IgD-negative memory B cell (primary cell): ENCODE measurements around the gene DDX31. TPM values are rescaled to one million over a fixed set of nuclear protein-coding genes. Genes with fewer than 3 reads are reported as not detected.
"Not testable (repeated sequence)": the region's sequence is repeated elsewhere in the genome, so short reads cannot be mapped to it uniquely, and the experiment has no call there.

Experiments used
- H3K27ac Mint-ChIP-seq, 3 donors: one replicate each; pipeline ENCODE4 v1.8.0; 2020 to 2022; ENCODE audit warnings: mild to moderate bottlenecking in 3 of 3, mixed read lengths in 3 of 3, moderate library complexity in 1 of 3
- H3K27me3 Mint-ChIP-seq: one replicate; pipeline ENCODE4 v1.8.0; 2021; ENCODE audit warnings: mixed read lengths
- H3K36me3 Mint-ChIP-seq: one replicate; pipeline ENCODE4 v1.8.0; 2020; ENCODE audit warnings: mild to moderate bottlenecking, mixed read lengths
- H3K4me1 Mint-ChIP-seq, 3 donors: one replicate each; pipeline ENCODE4 v1.8.0; 2020 to 2022; ENCODE audit warnings: mixed read lengths in 3 of 3, mild to moderate bottlenecking in 1 of 3
- H3K4me3 Mint-ChIP-seq, 4 donors: one replicate each; pipeline ENCODE4 v1.8.0; 2020 to 2022; ENCODE audit warnings: mild to moderate bottlenecking in 4 of 4, mixed read lengths in 4 of 4, moderate library complexity in 3 of 4
- H3K9me3 Mint-ChIP-seq, 3 donors: one replicate each; pipeline ENCODE4 v1.8.0; 2020 to 2021; ENCODE audit warnings: mixed read lengths in 3 of 3, mild to moderate bottlenecking in 1 of 3
- polyA plus RNA-seq: library from polyadenylated mRNA; unstranded; fragments of 300-500 nt; fragmentation: Illumina TruSeq; gene quantifications from one replicate; pipeline ENCODE4 v1.2.3, GENCODE V29; 2021

Gene DDX31
- polyA plus RNA-seq = 7.6 TPM

GRCh38 chr9:132669698-132670456 lies at the start of gene DDX31:
TSS of gene DDX31 (minus strand) at chr9:132669983. CDS start at chr9:132669934, 49 bp downstream.
- Mint-ChIP-seq H3K4me3 (peak within 1 kb of the TSS; percentile 89 to 97 (median 94)), H3K27me3 (no peaks in the 10 kb centered on the region), H3K36me3 (no peaks in the 10 kb centered on the region), H3K27ac (peak within 1 kb of the TSS; percentile 97 to 98 (median 98)), H3K4me1 (peaks cover 31 to 46% (median 33%) of the 10 kb centered on the region in 3 donors), H3K9me3 (no peaks in the 10 kb centered on the region)

- H3K9me3 Mint-ChIP-seq, H3K27ac Mint-ChIP-seq, H3K4me1 Mint-ChIP-seq, H3K4me3 Mint-ChIP-seq, H3K36me3 Mint-ChIP-seq: not testable (repeated sequence)
- H3K27me3 Mint-ChIP-seq = peaks cover 31% of the 10 kb centered on the region
Observed at GRCh38 chr9:132718381-132718928, 48.7 kb upstream of the DDX31 start.

DNA sequence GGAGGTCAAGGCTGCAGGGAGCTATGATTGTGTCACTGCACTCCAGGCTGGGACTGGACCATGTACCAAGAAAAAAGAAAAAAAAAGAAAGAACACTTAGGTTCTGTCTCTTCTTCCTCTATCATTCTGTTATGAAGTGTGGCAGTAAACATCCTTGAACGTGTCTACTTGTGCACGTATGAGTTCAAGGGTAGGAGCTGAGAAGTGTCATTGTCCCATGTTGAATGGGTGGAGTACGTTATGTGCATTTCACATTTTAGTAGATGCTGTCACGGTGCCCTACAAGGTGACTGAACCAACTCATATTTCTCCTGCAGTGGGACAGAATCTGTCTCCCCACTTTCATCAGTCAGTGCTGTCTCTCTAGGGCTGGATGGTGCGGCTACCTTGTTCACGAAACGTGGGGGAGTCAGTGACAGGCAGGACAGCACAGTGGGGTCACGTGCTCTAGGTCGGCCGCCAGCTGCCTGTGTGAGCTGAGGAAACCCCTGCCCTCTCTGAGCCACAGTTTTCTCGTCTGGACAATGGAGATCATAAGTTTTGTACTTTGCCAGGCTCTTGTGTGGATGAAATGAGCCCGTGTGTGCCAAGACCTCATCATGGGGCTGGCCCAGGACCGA lies 47.7 kb upstream of the DDX31 start:
- H3K27ac Mint-ChIP-seq = no peak overlapping the region
- H3K4me1 Mint-ChIP-seq = no peaks in the 10 kb centered on the region
- no peaks in the 10 kb centered on the region for H3K36me3 Mint-ChIP-seq
- peaks cover 27% of the 10 kb centered on the region for H3K27me3 Mint-ChIP-seq
- peaks cover 0 to 4% (median 0%) of the 10 kb centered on the region in 3 donors for H3K9me3 Mint-ChIP-seq
- H3K4me3 Mint-ChIP-seq = no peak overlapping the region

DNA sequence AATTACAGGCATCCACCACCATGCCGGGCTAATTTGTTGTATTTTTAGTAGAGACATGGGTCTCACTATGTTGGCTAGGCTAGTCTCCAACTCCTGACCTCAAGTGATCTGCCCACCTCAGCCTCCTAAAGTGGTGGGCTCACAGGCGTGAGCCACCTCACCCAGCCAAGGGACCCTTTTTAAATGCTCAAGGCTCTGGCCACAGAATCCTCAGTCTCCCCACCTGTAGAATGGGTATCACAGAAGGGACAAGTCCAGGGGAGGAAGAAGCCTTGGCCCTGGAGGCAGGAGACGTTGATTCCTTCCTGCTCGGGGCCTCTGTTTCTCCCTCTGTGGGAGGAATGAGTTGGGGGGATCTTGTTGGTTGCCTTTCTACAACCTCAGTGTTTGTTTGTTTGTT lies 46.2 kb upstream of the DDX31 start:
- Mint-ChIP-seq H3K27ac (no peak overlapping the region), H3K4me3 (no peak overlapping the region)

DNA sequence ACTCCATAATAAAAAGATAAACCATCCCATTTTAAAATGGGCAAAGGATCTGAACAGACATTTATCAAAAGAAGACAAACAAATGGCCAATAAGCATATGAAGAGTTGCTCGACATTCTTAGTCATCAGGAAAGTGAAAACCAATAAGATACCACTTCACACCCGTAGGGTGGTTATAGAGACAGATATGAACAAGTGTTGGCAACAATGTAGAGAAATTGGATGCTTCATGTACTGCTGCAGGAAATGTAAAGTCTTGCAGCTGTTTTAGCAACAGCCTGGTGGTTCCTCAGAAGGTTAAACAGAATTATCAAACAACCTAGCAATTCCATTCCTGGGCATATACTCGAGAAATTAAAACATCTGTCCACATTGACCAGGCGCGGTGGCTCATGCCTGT lies 43.0 kb upstream of the DDX31 start:
- Mint-ChIP-seq H3K27me3 (peaks cover 9% of the 10 kb centered on the region), H3K9me3 (no peaks in the 10 kb centered on the region), H3K36me3 (no peaks in the 10 kb centered on the region), H3K27ac (no peak overlapping the region), H3K4me3 (no peak overlapping the region), H3K4me1 (no peaks in the 10 kb centered on the region)

More for the DNA sequence above, 46.2 kb upstream of the DDX31 start:
- no peaks in the 10 kb centered on the region for H3K36me3 Mint-ChIP-seq
- peaks cover 0 to 4% (median 0%) of the 10 kb centered on the region in 3 donors for H3K9me3 Mint-ChIP-seq
- peaks cover 27% of the 10 kb centered on the region for H3K27me3 Mint-ChIP-seq
- no peaks in the 10 kb centered on the region for H3K4me1 Mint-ChIP-seq

GRCh38 chr9:132711846-132712245 lies 42.1 kb upstream of the DDX31 start:
- no peak overlapping the region for H3K4me3 Mint-ChIP-seq

GRCh38 chr9:132711152-132711551 lies 41.4 kb upstream of the DDX31 start:
- H3K4me3 Mint-ChIP-seq, H3K27me3 Mint-ChIP-seq, H3K36me3 Mint-ChIP-seq, H3K4me1 Mint-ChIP-seq, H3K27ac Mint-ChIP-seq, H3K9me3 Mint-ChIP-seq: not testable (repeated sequence)

More at GRCh38 chr9:132711846-132712245, 42.1 kb upstream of the DDX31 start:
- H3K36me3 Mint-ChIP-seq = no peaks in the 10 kb centered on the region
- H3K9me3 Mint-ChIP-seq = no peaks in the 10 kb centered on the region
- H3K27ac Mint-ChIP-seq = no peak overlapping the region
- no peaks in the 10 kb centered on the region for H3K4me1 Mint-ChIP-seq
- peaks cover 4% of the 10 kb centered on the region for H3K27me3 Mint-ChIP-seq

DNA sequence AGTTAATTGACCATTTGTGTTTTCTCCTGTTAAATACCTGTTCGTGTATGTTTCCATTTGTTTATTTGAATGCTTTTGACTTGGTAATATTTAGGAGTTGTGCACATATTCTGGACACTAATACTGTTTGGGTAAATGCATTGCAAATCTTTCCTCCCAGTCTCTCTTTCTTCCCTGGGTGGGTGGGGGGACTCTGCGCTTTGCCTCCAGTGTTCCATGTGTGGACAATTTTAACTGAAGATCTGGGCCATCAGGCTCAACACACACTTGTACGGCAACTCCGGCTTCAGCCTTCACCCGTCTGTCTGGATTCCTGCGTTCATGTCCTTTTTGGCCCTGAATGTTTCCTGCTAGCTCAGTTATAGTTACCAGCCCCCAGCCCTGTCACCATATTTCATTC lies 40.5 kb upstream of the DDX31 start:
- Mint-ChIP-seq H3K4me1 (no peaks in the 10 kb centered on the region), H3K9me3 (no peaks in the 10 kb centered on the region), H3K4me3 (no peak overlapping the region), H3K36me3 (no peaks in the 10 kb centered on the region), H3K27me3 (peaks cover 3% of the 10 kb centered on the region), H3K27ac (no peak overlapping the region)

DNA sequence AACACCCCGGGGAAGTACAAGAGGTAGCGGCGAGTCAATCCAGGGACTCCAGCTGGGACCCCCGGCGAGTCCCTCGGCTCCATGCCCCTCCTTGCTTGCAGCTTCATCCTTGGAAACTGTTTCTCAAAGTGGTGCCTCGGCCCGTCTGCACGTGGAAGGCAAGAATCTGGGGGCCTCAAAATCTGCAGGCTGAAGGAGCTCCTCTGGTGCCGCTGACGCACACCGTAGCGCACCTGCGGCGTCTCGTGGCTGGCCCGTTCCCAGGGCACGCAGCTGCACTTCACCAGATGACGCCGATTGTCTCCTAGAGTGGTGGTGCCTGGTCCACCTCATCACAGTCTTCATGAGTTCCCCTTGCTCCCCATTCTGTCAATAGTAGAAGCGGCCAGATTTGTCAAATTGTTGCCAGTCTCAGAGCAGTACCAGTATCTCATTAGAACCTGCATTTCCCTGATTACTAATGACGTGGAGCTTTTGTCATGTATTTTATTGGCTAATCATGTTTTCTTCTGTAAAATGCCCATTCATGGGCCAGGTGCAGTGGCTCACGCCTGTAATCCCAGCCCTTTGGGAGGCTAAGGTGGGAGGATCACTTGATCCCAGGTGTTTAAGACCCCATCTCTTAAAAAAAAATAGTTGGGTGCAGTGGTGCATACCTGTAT lies 39.1 kb upstream of the DDX31 start:
- H3K9me3 Mint-ChIP-seq = no peaks in the 10 kb centered on the region
- peaks cover 5% of the 10 kb centered on the region for H3K27me3 Mint-ChIP-seq
- H3K36me3 Mint-ChIP-seq = no peaks in the 10 kb centered on the region
- H3K4me1 Mint-ChIP-seq = no peaks in the 10 kb centered on the region
- no peak overlapping the region for H3K4me3 Mint-ChIP-seq
- H3K27ac Mint-ChIP-seq = no peak overlapping the region

DNA sequence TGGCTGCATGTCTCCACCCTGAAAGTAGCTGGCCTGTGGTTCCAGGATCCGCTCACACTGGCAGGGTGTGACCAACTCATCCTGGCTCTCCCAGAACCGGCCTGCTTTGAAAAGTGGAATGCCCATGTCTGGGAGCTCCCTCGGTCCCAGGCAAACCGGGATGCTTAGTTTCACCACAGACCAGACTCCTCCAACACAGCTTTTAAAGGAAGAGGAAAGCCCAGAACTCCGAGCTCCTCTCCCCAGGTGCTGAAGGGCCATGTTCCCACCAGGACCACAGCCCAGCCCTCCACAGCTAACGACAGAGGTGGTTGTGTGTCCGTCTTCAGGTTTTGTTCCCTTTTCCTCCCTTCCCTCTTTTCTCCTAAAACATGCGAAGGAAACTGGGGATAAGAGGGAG lies 38.5 kb upstream of the DDX31 start:
- Mint-ChIP-seq H3K4me1 (no peaks in the 10 kb centered on the region), H3K27me3 (peaks cover 7% of the 10 kb centered on the region), H3K27ac (no peak overlapping the region), H3K9me3 (no peaks in the 10 kb centered on the region), H3K4me3 (no peak overlapping the region), H3K36me3 (no peaks in the 10 kb centered on the region)

GRCh38 chr9:132703336-132703735 lies 33.6 kb upstream of the DDX31 start:
- Mint-ChIP-seq H3K9me3 (peaks cover 0 to 4% (median 3%) of the 10 kb centered on the region in 3 donors), H3K27me3 (peaks cover 7% of the 10 kb centered on the region), H3K4me1 (no peaks in the 10 kb centered on the region)

DNA sequence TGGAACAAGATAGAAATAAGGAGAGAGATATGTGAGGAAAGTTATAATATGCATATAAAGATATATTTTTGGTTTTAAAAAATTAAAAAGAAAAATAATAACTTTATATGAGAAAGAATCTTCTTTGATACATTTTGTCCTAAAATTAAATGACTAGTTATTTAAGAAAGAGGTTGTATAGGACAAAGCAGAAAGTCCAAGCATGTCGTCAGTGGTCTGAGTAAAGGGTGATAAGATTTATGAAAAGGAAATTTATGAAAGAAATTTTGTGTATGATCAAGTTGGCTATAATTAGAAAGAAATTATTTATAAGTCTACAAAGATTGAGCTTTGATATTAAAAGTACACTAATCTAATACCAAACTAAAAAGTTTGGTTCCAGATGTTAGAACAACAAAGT lies 32.5 kb upstream of the DDX31 start:
- H3K27ac Mint-ChIP-seq = no peak overlapping the region
- H3K36me3 Mint-ChIP-seq = peaks cover 3% of the 10 kb centered on the region
- H3K4me1 Mint-ChIP-seq = no peaks in the 10 kb centered on the region
- H3K9me3 Mint-ChIP-seq = peaks cover 3 to 15% (median 8%) of the 10 kb centered on the region in 3 donors
- peaks cover 7% of the 10 kb centered on the region for H3K27me3 Mint-ChIP-seq
- no peak overlapping the region for H3K4me3 Mint-ChIP-seq

More at GRCh38 chr9:132703336-132703735, 33.6 kb upstream of the DDX31 start:
- H3K36me3 Mint-ChIP-seq = peaks cover 3% of the 10 kb centered on the region
- no peak overlapping the region for H3K4me3 Mint-ChIP-seq
- peak overlapping the region in 2 of 3 donors; percentile 11 to 20 for H3K27ac Mint-ChIP-seq

GRCh38 chr9:132699956-132700355 lies 30.2 kb upstream of the DDX31 start:
- Mint-ChIP-seq H3K27me3 (peaks cover 7% of the 10 kb centered on the region), H3K9me3 (peaks cover 3 to 29% (median 19%) of the 10 kb centered on the region in 3 donors), H3K27ac (no peak overlapping the region), H3K4me1 (no peaks in the 10 kb centered on the region), H3K4me3 (no peak overlapping the region), H3K36me3 (peaks cover 3% of the 10 kb centered on the region)

GRCh38 chr9:132698989-132699388 lies 29.2 kb upstream of the DDX31 start:
- Mint-ChIP-seq H3K9me3 (peaks cover 3 to 29% (median 19%) of the 10 kb centered on the region in 3 donors), H3K27me3 (peaks cover 4% of the 10 kb centered on the region)

GRCh38 chr9:132697230-132697629 lies 27.4 kb upstream of the DDX31 start:
- peaks cover 7% of the 10 kb centered on the region for H3K36me3 Mint-ChIP-seq
- no peak overlapping the region for H3K4me3 Mint-ChIP-seq
- H3K27me3 Mint-ChIP-seq = peaks cover 2% of the 10 kb centered on the region
- peaks cover 3 to 29% (median 19%) of the 10 kb centered on the region in 3 donors for H3K9me3 Mint-ChIP-seq
- H3K27ac Mint-ChIP-seq = no peak overlapping the region
- no peaks in the 10 kb centered on the region for H3K4me1 Mint-ChIP-seq

More at GRCh38 chr9:132698989-132699388, 29.2 kb upstream of the DDX31 start:
- H3K4me3 Mint-ChIP-seq = no peak overlapping the region
- no peaks in the 10 kb centered on the region for H3K4me1 Mint-ChIP-seq
- H3K27ac Mint-ChIP-seq = peak overlapping the region in 1 of 3 donors; percentile 10
- peaks cover 3% of the 10 kb centered on the region for H3K36me3 Mint-ChIP-seq
